Right lobe of liver (tissue), 4 donors: ENCODE data around the gene TOMT.

Experiments used
- POLR2A ChIP-seq: fragments of 450-650 bp; IDR thresholded peaks from one replicate; pipeline ENCODE4 v1.6.1; 2017; ENCODE audit warnings: antibody characterized with exemption, mild to moderate bottlenecking
- TF ChIP-seq, protein P1 (sequence below), 4 donors: fragments of 200-600 bp in 3 of 4; fragments of 450-650 bp in 1 of 4; IDR thresholded peaks; one replicate each; pipeline versions ENCODE4 v1.5.1 to v1.8.0; 2016 to 2022; ENCODE audit warnings: antibody characterized with exemption in 4 of 4, mild to moderate bottlenecking in 2 of 4
- donor health status: DM: no; HTN: no; CAD: no.
- donor health status: DM: no; HTN: no; CAD: no.
- donor health status: DM: no; HTN: yes; CAD: no.

DNA sequence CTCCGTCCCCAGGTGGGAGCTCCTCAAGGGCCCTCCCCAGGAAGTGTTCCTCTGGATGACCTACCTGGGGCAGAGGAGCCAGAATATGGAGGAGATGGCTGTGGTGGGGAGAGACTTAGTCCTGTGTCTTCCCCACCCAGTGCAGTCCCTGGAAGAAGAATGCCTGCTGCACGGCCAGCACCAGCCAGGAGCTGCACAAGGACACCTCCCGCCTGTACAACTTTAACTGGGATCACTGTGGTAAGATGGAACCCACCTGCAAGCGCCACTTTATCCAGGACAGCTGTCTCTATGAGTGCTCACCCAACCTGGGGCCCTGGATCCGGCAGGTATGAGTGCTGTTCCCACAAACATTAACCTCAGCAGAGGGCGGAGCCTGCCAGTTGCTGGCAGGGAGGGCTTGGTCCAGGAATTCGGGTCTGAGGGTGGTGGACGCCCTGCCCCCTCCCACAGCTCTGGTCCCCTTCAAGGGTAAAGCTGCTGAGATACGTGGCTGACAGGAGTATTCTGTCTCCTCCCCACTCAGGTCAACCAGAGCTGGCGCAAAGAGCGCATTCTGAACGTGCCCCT lies 33.2 kb downstream of the TOMT start:
- TF ChIP-seq, protein P1, sequence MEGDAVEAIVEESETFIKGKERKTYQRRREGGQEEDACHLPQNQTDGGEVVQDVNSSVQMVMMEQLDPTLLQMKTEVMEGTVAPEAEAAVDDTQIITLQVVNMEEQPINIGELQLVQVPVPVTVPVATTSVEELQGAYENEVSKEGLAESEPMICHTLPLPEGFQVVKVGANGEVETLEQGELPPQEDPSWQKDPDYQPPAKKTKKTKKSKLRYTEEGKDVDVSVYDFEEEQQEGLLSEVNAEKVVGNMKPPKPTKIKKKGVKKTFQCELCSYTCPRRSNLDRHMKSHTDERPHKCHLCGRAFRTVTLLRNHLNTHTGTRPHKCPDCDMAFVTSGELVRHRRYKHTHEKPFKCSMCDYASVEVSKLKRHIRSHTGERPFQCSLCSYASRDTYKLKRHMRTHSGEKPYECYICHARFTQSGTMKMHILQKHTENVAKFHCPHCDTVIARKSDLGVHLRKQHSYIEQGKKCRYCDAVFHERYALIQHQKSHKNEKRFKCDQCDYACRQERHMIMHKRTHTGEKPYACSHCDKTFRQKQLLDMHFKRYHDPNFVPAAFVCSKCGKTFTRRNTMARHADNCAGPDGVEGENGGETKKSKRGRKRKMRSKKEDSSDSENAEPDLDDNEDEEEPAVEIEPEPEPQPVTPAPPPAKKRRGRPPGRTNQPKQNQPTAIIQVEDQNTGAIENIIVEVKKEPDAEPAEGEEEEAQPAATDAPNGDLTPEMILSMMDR (IDR thresholded peaks at IDR 0.05) = no peak
- no peak for TF ChIP-seq POLR2A
